Measurements from ENCODE around the gene PARVB.

DNA sequence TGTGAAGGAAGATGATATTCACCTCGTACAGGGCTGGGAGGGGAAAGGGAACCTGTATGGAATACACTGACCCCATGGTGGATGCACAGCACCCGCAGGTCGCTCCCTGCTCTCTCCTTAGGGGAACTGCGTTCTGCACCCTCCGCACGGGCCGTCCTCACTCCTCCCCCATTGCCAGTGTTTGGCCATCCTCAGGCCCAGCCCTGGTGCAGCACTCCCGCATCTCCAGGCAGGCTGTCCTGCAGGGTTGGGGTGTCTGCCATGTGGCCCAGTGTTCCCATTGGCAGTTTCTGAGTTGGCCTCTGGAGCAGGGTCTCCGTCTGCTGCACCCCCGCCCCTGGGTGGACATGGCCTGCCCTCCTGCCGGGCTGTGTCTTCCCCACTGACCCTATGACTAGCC, 137.6 kb downstream of the PARVB start:
- TF ChIP-seq, protein P1, sequence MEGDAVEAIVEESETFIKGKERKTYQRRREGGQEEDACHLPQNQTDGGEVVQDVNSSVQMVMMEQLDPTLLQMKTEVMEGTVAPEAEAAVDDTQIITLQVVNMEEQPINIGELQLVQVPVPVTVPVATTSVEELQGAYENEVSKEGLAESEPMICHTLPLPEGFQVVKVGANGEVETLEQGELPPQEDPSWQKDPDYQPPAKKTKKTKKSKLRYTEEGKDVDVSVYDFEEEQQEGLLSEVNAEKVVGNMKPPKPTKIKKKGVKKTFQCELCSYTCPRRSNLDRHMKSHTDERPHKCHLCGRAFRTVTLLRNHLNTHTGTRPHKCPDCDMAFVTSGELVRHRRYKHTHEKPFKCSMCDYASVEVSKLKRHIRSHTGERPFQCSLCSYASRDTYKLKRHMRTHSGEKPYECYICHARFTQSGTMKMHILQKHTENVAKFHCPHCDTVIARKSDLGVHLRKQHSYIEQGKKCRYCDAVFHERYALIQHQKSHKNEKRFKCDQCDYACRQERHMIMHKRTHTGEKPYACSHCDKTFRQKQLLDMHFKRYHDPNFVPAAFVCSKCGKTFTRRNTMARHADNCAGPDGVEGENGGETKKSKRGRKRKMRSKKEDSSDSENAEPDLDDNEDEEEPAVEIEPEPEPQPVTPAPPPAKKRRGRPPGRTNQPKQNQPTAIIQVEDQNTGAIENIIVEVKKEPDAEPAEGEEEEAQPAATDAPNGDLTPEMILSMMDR (IDR thresholded peaks at IDR 0.05): no peak
- no peak for TF ChIP-seq POLR2A (IDR thresholded peaks at IDR 0.05)
